Activated CD8-positive, alpha-beta memory T cell treated with anti-CD3 and anti-CD28 coated beads for 48 hours (primary cell): ENCODE results near the gene FNDC8.
"Not testable (repeated sequence)": the region's sequence is repeated elsewhere in the genome, so short reads cannot be mapped to it uniquely, and the experiment has no call there.

Source experiments
- DNase-seq, 3 experiments: peaks; one replicate each; pipeline ENCODE4 v3.0.0-alpha.2; 2020; ENCODE audit warnings: low read depth in 2 of 3, low spot score in 2 of 3

FNDC8 gene

GRCh38 chr17:35141681-35142466 is 20.5 kb downstream of the FNDC8 start, which contains the start of gene NLE1:
Gene NLE1, minus strand, starts transcription at chr17:35142303. Its CDS starts 28 bp downstream, at chr17:35142275.
- DNase-seq, result peak; percentile 81 to 93 (median 81)

DNA sequence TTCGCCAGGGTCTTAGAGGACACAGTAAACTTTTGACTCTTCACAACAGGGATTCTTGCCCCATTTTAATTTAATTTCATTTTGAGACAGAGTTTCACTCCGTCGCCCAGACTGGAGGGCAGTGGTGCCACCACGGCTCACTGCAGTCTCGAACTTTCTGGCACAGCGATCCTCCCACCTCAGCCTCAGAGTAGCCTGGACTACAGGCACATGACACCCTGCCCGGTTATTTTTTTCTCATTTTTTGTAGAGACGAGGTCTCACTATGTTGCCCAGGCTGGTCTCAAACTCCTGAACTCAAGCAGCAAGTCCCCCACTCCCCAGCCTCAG is 21.0 kb downstream of the FNDC8 start:
- no peak for DNase-seq

DNA sequence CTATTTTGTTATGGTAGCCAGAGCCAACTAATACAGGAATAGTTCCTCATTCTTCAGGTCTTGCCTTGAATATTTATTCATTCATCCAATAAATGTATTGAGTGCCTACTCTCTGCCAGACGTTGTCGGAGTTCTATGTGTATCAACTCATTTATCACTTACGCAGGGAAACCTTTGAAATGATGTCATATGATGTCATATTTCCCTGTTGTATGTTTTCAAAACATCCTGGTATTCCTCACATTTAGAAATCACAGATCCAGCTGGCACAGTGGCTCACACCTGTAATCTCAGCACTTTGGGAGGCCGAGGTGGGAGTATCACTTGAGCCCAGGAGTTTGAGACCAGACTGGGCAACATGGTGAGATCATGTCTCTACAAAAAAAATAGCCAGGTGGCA is 23.4 kb downstream of the FNDC8 start:
- DNase-seq, result no peak

- no peak for DNase-seq
Observed at GRCh38 chr17:35146214-35146833, 24.9 kb downstream of the FNDC8 start.

GRCh38 chr17:35147375-35147905 is 26.0 kb downstream of the FNDC8 start, which contains the start of gene UNC45B:
Gene UNC45B, plus strand, starts transcription at chr17:35147817. Its CDS starts 447 bp downstream, at chr17:35148264.
- no peak for DNase-seq

GRCh38 chr17:35148144-35148543 is 26.7 kb downstream of the FNDC8 start:
- DNase-seq, result no peak

DNA sequence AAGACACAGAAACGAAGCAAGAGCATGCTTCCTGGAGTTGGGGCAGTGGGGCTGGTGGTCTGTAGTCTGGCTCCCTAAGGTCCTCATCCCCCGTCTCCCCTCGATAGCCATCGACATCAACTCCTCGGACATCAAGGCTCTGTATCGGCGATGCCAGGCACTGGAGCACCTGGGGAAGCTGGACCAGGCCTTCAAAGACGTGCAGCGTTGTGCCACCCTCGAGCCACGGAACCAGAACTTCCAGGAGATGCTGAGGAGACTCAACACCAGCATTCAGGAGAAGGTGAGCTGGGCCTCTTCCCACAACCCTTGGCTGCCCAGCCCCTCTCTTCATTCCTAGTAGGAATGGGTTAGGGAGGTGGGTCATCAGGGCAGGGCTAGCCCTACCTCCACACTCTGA is 28.5 kb downstream of the FNDC8 start:
- no peak for DNase-seq

- not testable (repeated sequence) for DNase-seq
Observed at GRCh38 chr17:35151080-35151479, 29.7 kb downstream of the FNDC8 start.

DNA sequence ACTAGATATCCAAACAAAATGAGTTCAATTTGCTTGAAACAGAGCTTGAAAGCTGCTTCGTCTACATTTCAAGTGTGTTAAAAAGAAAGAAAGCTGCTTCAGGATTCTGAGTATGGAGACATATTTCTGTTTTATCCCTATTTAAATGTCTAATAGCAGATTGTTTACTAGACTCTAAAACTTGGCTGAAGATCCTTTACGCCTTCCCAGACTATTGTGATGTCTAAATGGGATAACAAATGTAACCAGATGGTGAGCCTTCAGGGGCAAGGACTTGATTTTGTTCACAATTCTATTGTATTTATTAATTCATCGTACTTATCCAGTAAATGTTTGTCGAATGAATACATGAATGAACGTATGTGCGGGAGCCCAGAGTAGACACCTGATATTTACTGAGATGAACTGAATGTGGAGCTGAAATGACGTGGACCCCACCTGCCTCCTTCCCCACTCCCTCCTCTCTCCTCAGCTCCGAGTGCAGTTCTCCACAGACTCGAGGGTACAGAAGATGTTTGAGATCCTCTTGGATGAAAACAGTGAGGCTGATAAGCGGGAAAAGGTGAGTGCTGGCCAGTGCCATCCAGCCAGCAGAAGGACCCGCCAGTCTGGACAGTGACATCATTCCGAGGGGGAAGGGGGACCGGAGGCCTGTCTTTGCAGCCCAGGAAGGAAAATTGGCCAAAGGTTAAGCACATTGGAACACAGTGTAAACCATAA is 31.2 kb downstream of the FNDC8 start:
- DNase-seq, result no peak

DNA sequence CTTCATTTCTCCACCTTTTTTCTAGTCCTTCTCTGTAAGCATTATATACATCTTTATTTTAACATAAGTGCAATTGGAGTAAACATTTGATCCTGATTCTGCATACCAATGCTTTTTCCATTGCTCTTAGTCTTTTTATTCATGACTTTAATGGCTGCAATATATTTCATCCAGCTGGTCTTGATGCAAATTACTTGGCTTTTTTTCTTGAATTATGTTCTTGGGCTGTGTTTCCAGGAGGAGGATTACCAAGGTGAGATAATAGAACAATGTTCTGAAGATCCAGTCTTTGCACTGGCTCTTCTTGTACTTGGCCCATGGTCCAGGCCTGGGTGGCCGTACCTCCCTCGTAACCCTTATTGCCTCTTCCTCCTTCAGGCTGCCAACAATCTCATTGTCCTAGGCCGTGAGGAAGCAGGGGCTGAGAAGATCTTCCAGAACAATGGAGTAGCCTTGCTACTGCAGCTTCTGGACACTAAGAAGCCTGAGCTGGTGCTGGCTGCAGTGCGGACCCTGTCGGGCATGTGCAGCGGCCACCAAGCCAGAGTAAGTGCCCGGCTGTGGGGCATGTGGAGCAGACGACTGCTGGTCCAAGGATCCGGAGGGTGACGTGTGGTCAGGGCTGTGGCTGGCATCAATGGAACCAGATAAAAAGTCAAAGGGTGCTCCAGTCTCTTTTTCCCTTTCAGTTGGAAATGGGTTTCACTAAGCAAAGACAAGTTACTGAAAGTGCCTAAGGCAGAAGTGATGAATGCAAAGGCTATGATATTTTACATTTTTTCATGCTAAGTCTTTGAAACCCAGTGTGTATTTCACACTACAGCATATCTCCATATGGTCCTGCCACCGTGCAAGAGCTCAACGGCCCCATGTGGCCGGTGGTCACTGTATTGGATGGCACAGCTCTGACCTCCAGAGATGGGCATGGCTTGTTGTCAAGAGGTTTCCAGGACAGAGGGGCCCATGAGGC is 33.1 kb downstream of the FNDC8 start:
- no peak for DNase-seq

DNA sequence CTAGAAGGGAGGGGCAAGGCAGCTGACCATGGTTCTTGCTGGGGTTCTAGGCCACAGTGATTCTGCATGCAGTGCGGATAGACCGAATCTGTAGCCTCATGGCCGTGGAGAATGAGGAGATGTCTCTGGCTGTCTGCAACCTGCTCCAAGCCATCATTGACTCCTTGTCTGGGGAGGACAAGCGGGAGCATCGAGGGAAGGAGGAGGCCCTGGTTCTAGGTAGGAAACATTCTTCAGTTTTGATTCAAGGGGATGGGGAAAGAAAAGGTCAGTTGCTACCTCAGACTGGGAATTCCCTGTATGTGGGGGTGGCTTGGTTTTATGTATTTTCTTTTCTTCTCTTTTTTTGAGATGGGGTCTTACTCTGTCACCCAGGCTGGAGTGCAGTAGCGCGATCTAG is 33.8 kb downstream of the FNDC8 start:
- DNase-seq, result no peak

DNA sequence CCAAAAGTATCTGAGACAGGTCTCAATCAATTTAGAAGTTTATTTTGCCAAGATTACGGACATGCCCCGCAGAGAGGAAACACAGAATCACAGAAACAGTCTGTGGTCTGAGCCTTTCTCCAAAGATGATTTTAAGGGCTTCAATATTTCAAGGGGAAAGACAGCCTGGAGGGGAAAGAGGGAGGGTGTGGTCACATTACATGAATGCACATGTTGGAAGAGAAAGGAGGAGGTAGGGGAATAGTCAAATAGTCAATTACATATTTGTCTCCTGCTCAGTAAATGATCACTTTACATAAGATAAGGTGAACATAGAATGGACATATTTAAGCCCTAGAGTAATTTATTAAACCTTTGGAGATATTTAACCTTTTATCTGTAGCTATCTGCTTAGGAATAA is 38.5 kb downstream of the FNDC8 start:
- no peak for DNase-seq

DNA sequence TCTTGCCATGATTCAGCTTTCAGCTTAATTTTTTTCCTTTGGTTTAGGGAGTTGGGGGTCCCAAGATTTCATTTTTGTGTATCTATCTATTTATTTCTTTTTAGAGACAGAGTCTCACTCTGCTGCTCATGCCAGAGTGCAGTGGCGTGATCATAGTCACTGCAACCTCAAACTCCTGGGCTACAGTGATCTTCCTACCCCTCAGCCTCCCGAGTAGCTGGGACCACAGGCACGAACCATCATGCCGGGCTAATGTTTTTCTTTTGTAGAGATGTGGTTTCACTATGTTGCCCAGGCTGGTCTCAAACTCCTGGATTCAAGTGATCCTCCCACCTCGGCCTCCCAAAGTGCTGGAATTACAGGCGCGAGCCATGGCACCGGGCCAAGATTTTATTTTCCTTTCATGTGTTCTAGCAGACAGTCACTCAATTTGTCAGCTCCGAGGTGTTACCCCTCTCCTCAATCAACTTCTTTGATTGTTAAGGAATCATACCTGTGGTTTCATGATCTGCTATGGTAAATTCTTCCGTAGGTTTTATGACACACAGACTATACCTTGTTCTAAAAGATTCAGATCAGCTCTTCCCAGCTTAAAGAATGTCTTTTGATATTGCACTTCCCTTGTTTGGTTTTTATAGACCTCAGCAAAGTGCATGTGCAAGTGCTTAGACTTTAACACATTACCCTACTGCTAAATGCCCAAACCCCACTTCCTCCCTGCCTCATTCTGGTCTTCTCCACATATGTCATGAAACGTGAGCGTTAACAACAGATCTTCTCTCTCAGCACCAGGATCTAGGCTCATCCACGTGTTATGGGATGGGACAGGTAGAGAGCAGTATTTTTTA is 39.2 kb downstream of the FNDC8 start:
- no peak for DNase-seq

- no peak for DNase-seq
Observed at GRCh38 chr17:35161281-35161761, 39.9 kb downstream of the FNDC8 start.

DNA sequence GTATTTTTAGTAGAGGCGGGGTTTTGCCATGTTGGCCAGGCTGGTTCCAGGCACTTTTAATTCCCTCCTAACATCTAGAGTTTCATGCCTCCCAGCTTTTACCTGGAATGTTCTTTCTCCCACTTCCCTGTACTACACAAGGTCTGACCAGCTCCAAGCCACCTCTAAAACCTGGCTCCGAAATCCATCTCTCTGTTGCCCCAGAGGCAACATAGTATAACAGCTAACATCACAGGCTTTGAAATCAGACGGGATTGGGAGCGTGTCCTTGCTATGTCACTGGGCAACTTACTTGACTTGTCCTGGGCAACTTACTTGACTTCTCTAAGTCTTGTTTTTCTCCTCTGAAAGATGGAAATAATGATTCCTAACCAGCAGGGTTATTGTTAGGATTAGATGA is 41.3 kb downstream of the FNDC8 start:
- no peak for DNase-seq

DNA sequence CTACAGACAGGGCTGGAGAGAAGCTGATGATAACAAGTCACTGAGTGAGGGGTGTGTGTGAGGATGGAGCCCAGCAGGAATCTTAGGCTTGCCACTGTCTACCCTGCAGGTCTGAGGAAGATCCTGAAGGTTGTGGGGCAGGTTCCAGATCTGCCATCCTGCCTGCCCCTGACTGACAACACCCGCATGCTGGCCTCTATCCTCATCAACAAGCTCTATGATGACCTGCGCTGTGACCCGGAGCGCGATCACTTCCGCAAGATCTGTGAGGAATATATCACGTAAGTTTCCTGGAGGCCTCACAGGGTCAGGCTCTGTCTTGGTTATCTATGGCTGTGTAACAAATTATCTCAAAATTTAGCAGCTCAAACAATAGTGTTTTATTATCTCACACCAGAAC is 42.5 kb downstream of the FNDC8 start:
- no peak for DNase-seq

- DNase-seq, result no peak
Observed at GRCh38 chr17:35164716-35165115, 43.3 kb downstream of the FNDC8 start.

DNA sequence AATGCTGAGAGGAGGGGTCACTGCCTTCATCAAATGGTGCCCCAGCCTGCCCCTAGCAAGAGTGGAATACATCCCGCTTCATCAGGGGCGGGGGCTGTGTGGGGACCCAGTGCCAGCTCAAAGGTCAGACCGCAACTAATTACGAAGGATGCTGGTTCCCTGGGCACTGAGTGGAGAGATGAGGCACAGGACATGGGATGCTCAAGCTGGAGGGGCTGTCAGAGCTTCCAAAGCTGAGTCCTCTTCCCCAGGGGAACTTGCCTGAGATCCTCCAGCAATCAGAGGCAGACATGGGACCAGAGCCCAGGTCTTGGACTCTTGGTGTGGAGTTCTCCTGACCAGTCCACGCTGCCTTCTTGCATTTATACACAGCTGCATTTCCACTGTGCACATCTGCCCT is 45.1 kb downstream of the FNDC8 start:
- DNase-seq, result no peak

- no peak for DNase-seq
Observed at GRCh38 chr17:35167046-35167445, 45.6 kb downstream of the FNDC8 start.

DNA sequence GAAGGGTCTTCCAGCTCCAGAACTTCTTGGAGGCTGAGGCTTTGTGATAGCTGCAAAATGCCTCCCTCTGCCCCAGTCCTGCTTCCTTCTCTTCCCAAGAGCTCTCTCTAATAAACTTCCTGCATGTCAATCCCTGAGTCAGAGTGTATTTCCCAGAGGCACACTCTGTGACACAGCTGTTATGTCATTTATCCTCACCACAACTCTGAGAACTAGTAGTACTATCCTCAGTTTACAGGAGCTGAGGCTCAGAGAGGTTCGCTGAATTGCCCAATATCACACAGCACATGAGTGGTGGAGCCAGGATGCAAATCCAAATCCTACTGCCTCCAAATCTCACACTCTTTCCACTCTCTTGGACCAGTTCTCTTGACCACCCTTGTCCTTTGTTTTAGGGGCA is 46.3 kb downstream of the FNDC8 start:
- DNase-seq, result no peak
